Measurements from ENCODE around the gene CACNA1B.

The CACNA1B gene

DNA sequence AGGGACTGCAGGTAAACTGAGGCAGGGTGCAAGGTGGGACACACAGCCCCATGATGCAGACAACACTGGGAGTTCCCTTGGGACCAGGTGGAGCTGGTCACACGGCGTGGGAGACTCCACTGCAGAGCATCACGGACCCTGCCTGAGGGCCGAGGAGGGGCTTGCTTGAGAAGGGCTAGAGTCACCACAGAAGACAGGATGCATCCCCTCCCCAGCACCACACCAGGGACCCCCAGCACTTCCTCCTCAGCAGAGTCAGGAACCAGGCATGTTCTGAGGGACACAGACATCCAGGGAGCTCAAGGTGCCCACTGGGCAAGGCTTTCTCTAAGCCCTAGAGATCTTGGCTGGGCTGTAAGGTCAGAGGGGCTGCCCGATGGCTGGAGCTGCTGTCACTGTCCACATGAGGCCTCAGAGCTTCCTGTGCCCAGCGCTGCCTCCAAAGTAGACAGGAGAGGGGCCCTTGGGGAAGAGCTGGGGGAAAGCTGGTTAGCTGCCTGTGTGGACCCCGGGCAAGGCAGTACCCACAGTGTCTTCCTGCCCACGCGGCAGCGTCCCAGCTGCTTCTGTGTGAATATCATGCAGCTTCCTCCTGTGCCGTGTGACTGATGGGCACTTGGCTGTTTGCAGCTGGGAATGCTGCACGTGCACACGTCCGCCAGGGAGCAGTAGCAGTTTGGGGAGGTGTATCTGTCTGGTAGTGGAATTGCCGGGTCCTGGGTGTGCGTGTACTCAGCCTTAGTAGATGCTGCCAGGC lies 176.6 kb downstream of the CACNA1B start:
- no peak for TF ChIP-seq POLR2A (IDR thresholded peaks at IDR 0.05; ENCODE audit: low read depth, low read length)
- FAIRE-seq (no peak), DNase-seq (ENCODE audit: insufficient read length, low spot score) (no peak)

DNA sequence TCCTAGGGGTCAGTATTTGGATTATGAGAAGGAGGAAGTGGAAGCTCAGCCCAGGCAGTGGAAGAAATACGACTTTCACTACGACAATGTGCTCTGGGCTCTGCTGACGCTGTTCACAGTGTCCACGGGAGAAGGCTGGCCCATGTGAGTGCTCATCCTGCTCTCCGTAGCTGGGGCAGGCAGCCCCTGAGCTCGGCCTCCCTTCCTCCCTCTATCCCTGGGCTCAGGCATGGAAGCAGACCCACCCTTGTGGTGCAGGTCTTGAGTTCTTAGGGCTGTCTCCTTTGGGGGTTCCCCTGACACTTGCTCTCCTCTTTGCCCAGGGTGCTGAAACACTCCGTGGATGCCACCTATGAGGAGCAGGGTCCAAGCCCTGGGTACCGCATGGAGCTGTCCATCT lies 180.1 kb downstream of the CACNA1B start:
- DNase-seq (ENCODE audit: insufficient read length, low spot score) (no peak), FAIRE-seq (no peak)
- no peak for TF ChIP-seq POLR2A (IDR thresholded peaks at IDR 0.05; ENCODE audit: low read depth, low read length)

- FAIRE-seq (no peak), DNase-seq (ENCODE audit: insufficient read length, low spot score) (no peak)
- TF ChIP-seq POLR2A (IDR thresholded peaks at IDR 0.05; ENCODE audit: low read depth, low read length): no peak
These were observed 180.6 kb downstream of the CACNA1B start for GRCh38 chr9:138058181-138058580.

GRCh38 chr9:138059196-138059595 lies 181.6 kb downstream of the CACNA1B start:
- FAIRE-seq (no peak), DNase-seq (ENCODE audit: insufficient read length, low spot score) (no peak)
- TF ChIP-seq POLR2A (IDR thresholded peaks at IDR 0.05; ENCODE audit: low read depth, low read length): no peak

DNA sequence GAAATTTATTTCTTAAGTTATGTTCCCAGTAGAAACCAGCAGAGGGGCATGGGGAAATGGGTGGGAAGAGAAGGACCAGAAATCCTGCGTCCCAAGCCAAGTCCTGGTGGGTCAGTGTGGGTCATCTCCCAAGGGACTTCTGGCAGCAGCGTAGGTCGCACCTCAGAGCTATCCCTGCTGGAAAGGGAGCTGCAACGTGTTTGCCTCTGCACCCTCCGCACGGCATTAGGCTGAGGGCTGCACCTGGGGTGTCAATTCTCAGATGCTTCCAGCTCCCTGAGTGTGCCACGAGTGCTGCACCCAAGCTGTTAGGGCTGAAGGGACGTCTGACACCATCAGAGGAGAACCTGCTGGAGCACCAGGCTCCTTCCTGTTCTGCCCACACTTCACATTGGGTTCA lies 182.8 kb downstream of the CACNA1B start:
- FAIRE-seq (no peak), DNase-seq (ENCODE audit: insufficient read length, low spot score) (no peak)
- TF ChIP-seq POLR2A (IDR thresholded peaks at IDR 0.05; ENCODE audit: low read depth, low read length): no peak

DNA sequence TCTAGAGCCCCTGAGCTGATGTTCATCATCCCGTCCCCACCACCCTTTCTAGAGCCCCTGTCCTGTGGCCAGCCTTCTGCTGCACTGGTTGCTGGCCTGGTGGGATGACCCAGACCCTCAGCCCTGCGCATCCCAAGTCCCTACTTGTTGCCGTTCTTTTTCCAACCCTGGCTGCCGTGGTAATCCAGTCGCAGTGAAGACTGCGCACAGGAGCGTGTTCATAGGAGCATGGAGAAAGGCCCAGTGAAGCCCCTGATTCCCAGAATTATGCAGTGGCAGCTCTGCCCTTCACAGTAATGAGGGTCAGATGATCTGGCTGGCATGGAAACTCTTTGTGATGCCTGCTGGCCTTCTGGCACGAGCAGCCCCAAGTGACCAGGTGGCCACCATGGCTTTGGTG lies 183.3 kb downstream of the CACNA1B start:
- FAIRE-seq (no peak), DNase-seq (ENCODE audit: insufficient read length, low spot score) (no peak)
- no peak for TF ChIP-seq POLR2A (IDR thresholded peaks at IDR 0.05; ENCODE audit: low read depth, low read length)

DNA sequence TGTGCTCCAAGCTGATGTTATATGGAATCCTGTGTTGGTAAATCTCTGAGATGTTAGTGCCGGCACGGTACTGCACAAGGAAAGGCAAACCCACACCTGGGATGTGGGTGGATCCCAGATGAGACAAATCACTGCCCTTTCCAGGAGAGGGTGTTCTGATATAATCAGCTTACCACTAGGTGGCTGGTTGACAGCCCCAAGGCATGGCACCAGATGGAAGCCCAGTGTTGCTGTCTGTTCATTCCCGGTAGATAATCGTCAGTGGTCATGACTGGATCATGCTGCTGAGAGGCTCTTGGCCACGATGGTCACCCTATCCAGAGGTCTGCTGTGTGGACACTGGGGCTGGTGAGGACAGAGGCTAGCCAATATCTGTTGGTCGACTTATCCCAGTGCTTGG lies 184.0 kb downstream of the CACNA1B start:
- no peak for TF ChIP-seq POLR2A (IDR thresholded peaks at IDR 0.05; ENCODE audit: low read depth, low read length)
- FAIRE-seq (no peak), DNase-seq (ENCODE audit: insufficient read length, low spot score) (no peak)

DNA sequence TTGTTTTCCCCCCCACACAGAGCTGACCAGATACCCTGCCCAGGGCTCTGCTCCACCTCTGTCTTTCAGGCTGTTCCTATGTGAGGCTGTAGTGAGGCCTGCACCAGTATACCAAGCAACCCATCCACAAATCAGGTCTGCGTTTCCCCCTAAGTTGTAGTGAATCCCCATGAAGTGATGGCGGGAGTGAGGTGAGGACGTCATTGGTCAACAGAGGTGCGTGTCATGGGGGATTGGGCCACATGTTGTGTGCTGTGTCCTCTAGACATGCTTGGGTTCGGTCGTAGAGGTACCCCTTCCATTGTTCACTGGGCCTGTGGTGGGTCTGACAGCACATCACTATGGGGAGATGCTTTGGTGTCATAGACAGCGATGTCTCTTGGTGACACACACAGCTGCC lies 184.6 kb downstream of the CACNA1B start:
- FAIRE-seq: no peak
- DNase-seq (ENCODE audit: insufficient read length, low spot score): no peak

GRCh38 chr9:138063033-138063432 lies 185.5 kb downstream of the CACNA1B start:
- no peak for TF ChIP-seq POLR2A (IDR thresholded peaks at IDR 0.05; ENCODE audit: low read depth, low read length)
- no peak for FAIRE-seq
- no peak for DNase-seq (ENCODE audit: insufficient read length, low spot score)

More for the DNA sequence above, 184.6 kb downstream of the CACNA1B start:
- TF ChIP-seq POLR2A (IDR thresholded peaks at IDR 0.05; ENCODE audit: low read depth, low read length): no peak

GRCh38 chr9:138063785-138064184 lies 186.2 kb downstream of the CACNA1B start:
- no peak for TF ChIP-seq POLR2A (IDR thresholded peaks at IDR 0.05; ENCODE audit: low read depth, low read length)
- DNase-seq (ENCODE audit: insufficient read length, low spot score) (no peak), FAIRE-seq (no peak)

DNA sequence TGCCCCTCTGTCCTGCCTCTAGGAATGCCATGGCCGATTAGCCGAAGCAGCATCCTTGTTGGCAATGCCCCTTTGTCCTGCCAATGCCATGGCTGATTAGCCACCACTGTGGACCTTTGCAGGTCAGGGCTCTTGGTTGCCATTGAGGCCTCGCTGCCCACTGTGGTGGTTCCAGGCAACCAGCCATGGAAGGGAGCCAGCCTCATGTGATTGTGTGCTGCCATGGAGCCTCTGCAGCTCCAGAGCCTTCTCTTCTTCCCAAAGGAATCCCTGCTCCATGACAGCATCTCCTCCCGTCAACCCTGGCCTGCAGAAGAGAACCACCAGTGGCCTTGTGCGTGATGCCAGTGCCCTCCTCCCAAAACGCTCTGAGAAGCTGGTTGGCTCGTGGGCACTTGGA lies 187.0 kb downstream of the CACNA1B start:
- FAIRE-seq (no peak), DNase-seq (ENCODE audit: insufficient read length, low spot score) (no peak)
- TF ChIP-seq POLR2A (IDR thresholded peaks at IDR 0.05; ENCODE audit: low read depth, low read length): no peak

DNA sequence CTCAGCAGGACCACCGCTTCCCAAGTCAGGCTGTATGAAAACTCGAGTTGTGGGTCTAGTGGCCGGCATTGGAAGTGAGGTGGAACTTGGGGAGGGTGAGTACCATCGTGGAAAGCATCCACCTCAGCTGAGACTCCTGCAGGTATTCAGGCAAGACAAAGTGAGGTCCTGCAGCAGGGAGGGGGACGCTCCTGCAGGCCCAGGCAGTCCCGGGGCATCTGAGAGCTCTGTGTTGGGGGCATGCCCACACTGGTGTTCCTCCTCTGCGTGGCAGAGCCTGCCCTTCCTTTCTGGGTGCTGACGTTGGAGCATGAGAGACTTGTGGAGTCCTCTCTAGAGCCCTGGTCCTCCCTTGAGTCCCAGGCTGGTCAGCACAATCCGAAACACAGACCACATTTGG lies 187.7 kb downstream of the CACNA1B start:
- DNase-seq (ENCODE audit: insufficient read length, low spot score) (no peak), FAIRE-seq (no peak)
- TF ChIP-seq POLR2A (IDR thresholded peaks at IDR 0.05; ENCODE audit: low read depth, low read length): no peak

- no peak for FAIRE-seq
- DNase-seq (ENCODE audit: insufficient read length, low spot score): no peak
- no peak for TF ChIP-seq POLR2A (IDR thresholded peaks at IDR 0.05; ENCODE audit: low read depth, low read length)
These were observed 188.5 kb downstream of the CACNA1B start for GRCh38 chr9:138066049-138066448.

- DNase-seq (ENCODE audit: insufficient read length, low spot score) (no peak), FAIRE-seq (no peak)
- no peak for TF ChIP-seq POLR2A (IDR thresholded peaks at IDR 0.05; ENCODE audit: low read depth, low read length)
These were observed 190.2 kb downstream of the CACNA1B start for GRCh38 chr9:138067613-138068367.

- DNase-seq (ENCODE audit: insufficient read length, low spot score) (no peak), FAIRE-seq (no peak)
- TF ChIP-seq POLR2A (IDR thresholded peaks at IDR 0.05; ENCODE audit: low read depth, low read length): no peak
These were observed 191.0 kb downstream of the CACNA1B start for GRCh38 chr9:138068601-138069035.
